OCI-LY7 (cell line): ENCODE measurements around the gene CAND2. TPM values are rescaled to one million over a fixed set of nuclear protein-coding genes. Genes with fewer than 3 reads are reported as not detected.

Experiments used
- BruUV-seq: library from RNA; stranded (reverse); fragments of 400-500 nt; replicated peaks from 2 replicates; lab custom pipeline; 2021; lab: Mats Ljungman, UMichigan
- CTCF ChIA-PET: fragments of 300-600 bp; sonication (Branson Sonifier 250); formaldehyde crosslinking; loops from one replicate; lab custom pipeline; 2022; ENCODE audit warnings: antibody characterized with exemption; ENCODE audit not compliant: unreplicated experiment; lab: Charles Lee
- POLR2A ChIA-PET: fragments of 300-600 bp; sonication (Branson Sonifier 250); formaldehyde crosslinking; loops from one replicate; lab custom pipeline; 2022; ENCODE audit warnings: antibody characterized with exemption; lab: Charles Lee
- DNase-seq: peaks from one replicate; pipeline ENCODE4 v3.0.0-alpha.2; 2015; ENCODE audit warnings: low spot score
- H2AFZ ChIP-seq: fragments of 200-600 bp; sonication (generic), shearing (Covaris generic); 2 replicates; pipeline ENCODE4 v1.6.1; 2014; ENCODE audit warnings: mild to moderate bottlenecking, antibody characterized with exemption, low read length, moderate library complexity
- H3K27ac ChIP-seq: fragments of 200-600 bp; sonication (generic); 2 replicates; pipeline ENCODE4 v1.5.1; 2014; ENCODE audit warnings: mixed run types, low read depth, mild to moderate bottlenecking, moderate library complexity, low read length, inconsistent platforms; ENCODE audit not compliant: poor library complexity, severe bottlenecking
- H3K36me3 ChIP-seq: fragments of 200-600 bp; sonication (generic); 2 replicates; pipeline ENCODE4 v1.6.1; 2014; ENCODE audit warnings: mild to moderate bottlenecking, antibody characterized with exemption, low read length, moderate library complexity, mixed read lengths; ENCODE audit not compliant: insufficient read depth
- H3K4me1 ChIP-seq: fragments of 200-600 bp; sonication (generic); 2 replicates; pipeline ENCODE4 v1.5.1; 2014; ENCODE audit warnings: mild to moderate bottlenecking, low read length; ENCODE audit not compliant: insufficient read depth, poor library complexity, severe bottlenecking
- H3K4me2 ChIP-seq: fragments of 200-600 bp; sonication (generic); 2 replicates; pipeline ENCODE4 v1.6.1; 2014; ENCODE audit warnings: mild to moderate bottlenecking, low read length
- H3K4me3 ChIP-seq: fragments of 200-600 bp; sonication (generic); 2 replicates; pipeline ENCODE4 v1.5.1; 2014; ENCODE audit warnings: mild to moderate bottlenecking, low read depth, low read length; ENCODE audit not compliant: poor library complexity, severe bottlenecking
- H3K79me2 ChIP-seq: fragments of 200-600 bp; sonication (generic); 2 replicates; pipeline ENCODE4 v1.6.1; 2016; ENCODE audit warnings: low read depth, mild to moderate bottlenecking, low read length, moderate library complexity, mixed read lengths; ENCODE audit not compliant: insufficient read depth
- H3K9me2 ChIP-seq: fragments of 200-600 bp; sonication (generic); 2 replicates; pipeline ENCODE4 v1.6.1; 2016; ENCODE audit warnings: mild to moderate bottlenecking, low read length, mixed read lengths; ENCODE audit not compliant: insufficient read depth
- H3K9me3 ChIP-seq: fragments of 200-600 bp; sonication (generic); 2 replicates; pipeline ENCODE4 v1.6.1; 2014; ENCODE audit warnings: mild to moderate bottlenecking, mixed run types, low read length, mixed read lengths
- H4K20me1 ChIP-seq: fragments of 200-600 bp; sonication (generic); 2 replicates; pipeline ENCODE4 v1.6.1; 2014; ENCODE audit warnings: mild to moderate bottlenecking, antibody characterized with exemption, low read length, moderate library complexity, mixed read lengths; ENCODE audit not compliant: insufficient read depth
- EZH2phosphoT487 ChIP-seq: fragments of 200-600 bp; sonication (generic); IDR thresholded peaks from 2 replicates; pipeline ENCODE4 v1.6.1; 2018; ENCODE audit warnings: low read depth, borderline replicate concordance, mild to moderate bottlenecking, mixed run types, antibody characterized with exemption, low read length, moderate library complexity, mixed read lengths
- intact Hi-C: fragments of 100-400 bp; cut with micrococcal nuclease; formaldehyde crosslinking; loops from one replicate; pipeline ENCODE4 v1.10.0; 2022; ENCODE audit not compliant: unreplicated experiment
- total RNA-seq, 2 experiments: library from RNA; depleted of rRNA in 1 of 2; stranded (reverse); fragments of >200 nt in 1 of 2; shearing (Covaris generic) in 1 of 2; gene quantifications; 2 replicates each; pipeline ENCODE4 v1.2.3, GENCODE V29; 2014 to 2022
- TF ChIP-seq, protein P1 (sequence below): fragments of 200-600 bp; sonication (generic); conservative IDR thresholded peaks from 2 replicates; pipeline ENCODE4 v1.5.1; 2014; ENCODE audit warnings: mild to moderate bottlenecking, antibody characterized with exemption, low read length, moderate library complexity, mixed read lengths

The CAND2 gene
- total RNA-seq, 2 experiments from 2014 or later, result 4.1 to 11.0 TPM

DNA sequence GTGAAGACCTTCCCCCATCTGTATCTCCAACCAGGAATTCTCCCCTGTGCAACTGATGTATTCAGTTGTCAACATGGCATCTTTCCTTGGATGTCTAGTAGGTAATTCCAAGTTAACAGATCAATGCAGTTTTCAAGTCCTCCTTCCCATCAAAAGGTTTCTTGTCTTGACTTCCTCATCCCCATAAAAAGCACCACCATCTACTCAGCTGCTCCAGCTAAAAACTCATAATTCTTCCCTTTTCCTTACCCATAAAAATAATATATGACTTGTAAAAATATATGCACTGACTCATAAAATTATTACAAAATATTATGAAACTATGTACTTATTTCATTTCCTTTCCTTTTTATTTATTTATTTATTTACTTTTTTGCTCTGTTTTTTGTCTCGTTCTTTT, 5.0 kb upstream of the CAND2 start:
- no peak for DNase-seq
- Histone ChIP-seq H3K36me3 (no peaks in the 10 kb centered on the region), H3K4me1 (peaks cover 17% of the 10 kb centered on the region), H3K79me2 (no peaks in the 10 kb centered on the region), H4K20me1 (no peaks in the 10 kb centered on the region), H3K9me2 (no peaks in the 10 kb centered on the region), H3K9me3 (no peaks in the 10 kb centered on the region), H3K4me2 (no peak overlapping the region), H2AFZ (no peak overlapping the region), H3K4me3 (no peak overlapping the region), H3K27ac (no peak overlapping the region)
- intact Hi-C loops, result no loop called here
- ChIA-PET CTCF (interaction anchor here (1.0 kb wide), 1 partner anchor 87 kb away, joined by 6 read pairs; no protein-coding TSS in a partner anchor), POLR2A (no interaction called here)
- TF ChIP-seq, protein P1, sequence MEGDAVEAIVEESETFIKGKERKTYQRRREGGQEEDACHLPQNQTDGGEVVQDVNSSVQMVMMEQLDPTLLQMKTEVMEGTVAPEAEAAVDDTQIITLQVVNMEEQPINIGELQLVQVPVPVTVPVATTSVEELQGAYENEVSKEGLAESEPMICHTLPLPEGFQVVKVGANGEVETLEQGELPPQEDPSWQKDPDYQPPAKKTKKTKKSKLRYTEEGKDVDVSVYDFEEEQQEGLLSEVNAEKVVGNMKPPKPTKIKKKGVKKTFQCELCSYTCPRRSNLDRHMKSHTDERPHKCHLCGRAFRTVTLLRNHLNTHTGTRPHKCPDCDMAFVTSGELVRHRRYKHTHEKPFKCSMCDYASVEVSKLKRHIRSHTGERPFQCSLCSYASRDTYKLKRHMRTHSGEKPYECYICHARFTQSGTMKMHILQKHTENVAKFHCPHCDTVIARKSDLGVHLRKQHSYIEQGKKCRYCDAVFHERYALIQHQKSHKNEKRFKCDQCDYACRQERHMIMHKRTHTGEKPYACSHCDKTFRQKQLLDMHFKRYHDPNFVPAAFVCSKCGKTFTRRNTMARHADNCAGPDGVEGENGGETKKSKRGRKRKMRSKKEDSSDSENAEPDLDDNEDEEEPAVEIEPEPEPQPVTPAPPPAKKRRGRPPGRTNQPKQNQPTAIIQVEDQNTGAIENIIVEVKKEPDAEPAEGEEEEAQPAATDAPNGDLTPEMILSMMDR, result no peak
- no peak for TF ChIP-seq EZH2phosphoT487
- BruUV-seq, result no TSS peak

DNA sequence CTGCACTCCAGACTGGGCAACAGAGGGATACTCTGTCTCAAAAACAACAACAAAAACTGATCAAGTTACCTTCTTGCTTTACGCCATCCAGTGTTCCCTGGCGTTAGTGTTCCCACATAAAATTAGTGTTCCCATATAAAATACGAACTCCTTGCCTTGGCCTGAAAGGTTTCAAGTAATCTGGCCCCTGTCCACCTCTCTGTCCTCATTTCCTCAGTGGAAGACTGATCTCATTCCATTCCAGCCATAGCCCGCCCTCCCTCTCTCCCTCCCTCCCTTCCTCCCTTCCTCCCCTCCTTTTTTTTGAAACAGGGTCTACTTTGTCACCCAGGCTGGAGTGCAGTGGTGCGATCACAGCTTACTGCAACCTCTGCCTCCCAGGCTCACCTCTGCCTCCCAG, 2.8 kb upstream of the CAND2 start:
- CTCF ChIA-PET, result no interaction called here

More for the DNA sequence above, 2.8 kb upstream of the CAND2 start:
- no TSS peak for BruUV-seq
- Histone ChIP-seq H2AFZ (no peak overlapping the region), H3K79me2 (no peaks in the 10 kb centered on the region), H3K9me3 (no peaks in the 10 kb centered on the region), H3K36me3 (no peaks in the 10 kb centered on the region), H3K9me2 (no peaks in the 10 kb centered on the region), H3K4me2 (no peak overlapping the region), H4K20me1 (no peaks in the 10 kb centered on the region), H3K27ac (no peak overlapping the region), H3K4me1 (peaks cover 39% of the 10 kb centered on the region), H3K4me3 (no peak overlapping the region)
- TF ChIP-seq, protein P1, result no peak
- TF ChIP-seq EZH2phosphoT487, result no peak
- no peak for DNase-seq
- POLR2A ChIA-PET, result interaction anchor here (0.8 kb wide), 1 partner anchor 83 kb away, joined by 6 read pairs; no protein-coding TSS in a partner anchor
- intact Hi-C loops, result no loop called here
